ENCODE data around the gene CAMK2D.

DNA sequence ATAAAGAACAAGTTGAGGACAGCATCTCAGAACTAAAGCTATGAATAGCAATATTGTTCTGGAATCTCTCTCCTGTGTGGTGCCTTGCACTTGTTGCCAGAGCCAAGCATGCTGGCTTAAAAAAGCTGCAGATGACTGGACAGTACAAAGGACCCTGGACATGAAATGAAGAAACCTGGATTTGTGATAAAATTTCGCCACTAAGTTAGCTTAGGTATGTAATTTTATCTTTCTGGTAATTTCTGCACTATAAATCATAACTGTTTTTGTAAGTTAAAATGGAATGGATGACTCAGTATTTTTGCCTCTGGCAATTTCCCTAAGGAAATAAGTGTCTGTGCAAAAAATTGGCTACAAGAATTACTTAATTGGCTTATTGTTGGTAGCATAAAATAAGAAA lies 317.2 kb downstream of the CAMK2D start:
- TF ChIP-seq, protein P1, sequence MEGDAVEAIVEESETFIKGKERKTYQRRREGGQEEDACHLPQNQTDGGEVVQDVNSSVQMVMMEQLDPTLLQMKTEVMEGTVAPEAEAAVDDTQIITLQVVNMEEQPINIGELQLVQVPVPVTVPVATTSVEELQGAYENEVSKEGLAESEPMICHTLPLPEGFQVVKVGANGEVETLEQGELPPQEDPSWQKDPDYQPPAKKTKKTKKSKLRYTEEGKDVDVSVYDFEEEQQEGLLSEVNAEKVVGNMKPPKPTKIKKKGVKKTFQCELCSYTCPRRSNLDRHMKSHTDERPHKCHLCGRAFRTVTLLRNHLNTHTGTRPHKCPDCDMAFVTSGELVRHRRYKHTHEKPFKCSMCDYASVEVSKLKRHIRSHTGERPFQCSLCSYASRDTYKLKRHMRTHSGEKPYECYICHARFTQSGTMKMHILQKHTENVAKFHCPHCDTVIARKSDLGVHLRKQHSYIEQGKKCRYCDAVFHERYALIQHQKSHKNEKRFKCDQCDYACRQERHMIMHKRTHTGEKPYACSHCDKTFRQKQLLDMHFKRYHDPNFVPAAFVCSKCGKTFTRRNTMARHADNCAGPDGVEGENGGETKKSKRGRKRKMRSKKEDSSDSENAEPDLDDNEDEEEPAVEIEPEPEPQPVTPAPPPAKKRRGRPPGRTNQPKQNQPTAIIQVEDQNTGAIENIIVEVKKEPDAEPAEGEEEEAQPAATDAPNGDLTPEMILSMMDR (conservative IDR thresholded peaks at IDR 0.05) = no peak
- no peak for TF ChIP-seq EZH2 (IDR thresholded peaks at IDR 0.05; ENCODE audit: low read depth)

Data from PC-9 (cell line).